LNCaP clone FGC (cell line): Measurements from ENCODE around the gene PERCC1.
A peak's percentile ranks its signal among the peaks of the same experiment; 100 is the strongest.

ENCODE experiments used
- DNase-seq: peaks from one replicate; pipeline ENCODE4 v3.0.0-alpha.2; 2011; ENCODE audit warnings: low read depth
- H3K4me3 ChIP-seq: 2 replicates; pipeline ENCODE4 v1.5.1; 2011; ENCODE audit warnings: mild to moderate bottlenecking, low read depth, low read length, control low read depth
- TF ChIP-seq, protein P1 (sequence below): IDR thresholded peaks from 2 replicates; pipeline ENCODE4 v1.5.1; 2012; ENCODE audit warnings: mild to moderate bottlenecking; ENCODE audit not compliant: control insufficient read depth, insufficient read depth; ENCODE audit errors: extremely low read depth

Gene PERCC1

DNA sequence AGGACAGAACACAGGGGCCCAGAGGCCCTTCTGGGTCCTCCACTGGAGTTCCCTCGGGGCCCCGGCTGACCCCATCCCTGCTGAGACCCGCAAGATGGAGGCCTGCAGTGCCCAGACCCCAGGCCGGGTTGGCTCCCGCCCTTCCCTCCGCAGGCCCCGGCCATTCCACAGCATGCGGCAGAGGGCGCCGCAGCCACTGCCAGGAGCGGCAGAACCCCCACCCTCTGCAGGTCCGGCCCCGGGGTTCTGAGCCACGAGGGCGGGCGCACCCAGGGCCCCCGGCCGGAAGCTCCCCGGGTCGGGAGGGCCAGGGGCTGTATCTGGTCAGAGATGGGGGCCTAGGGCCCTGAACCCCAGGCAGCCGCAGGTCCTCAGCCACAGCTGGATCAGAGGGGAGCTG lies 2.4 kb upstream of the PERCC1 start:
- no peak for DNase-seq
- TF ChIP-seq, protein P1, sequence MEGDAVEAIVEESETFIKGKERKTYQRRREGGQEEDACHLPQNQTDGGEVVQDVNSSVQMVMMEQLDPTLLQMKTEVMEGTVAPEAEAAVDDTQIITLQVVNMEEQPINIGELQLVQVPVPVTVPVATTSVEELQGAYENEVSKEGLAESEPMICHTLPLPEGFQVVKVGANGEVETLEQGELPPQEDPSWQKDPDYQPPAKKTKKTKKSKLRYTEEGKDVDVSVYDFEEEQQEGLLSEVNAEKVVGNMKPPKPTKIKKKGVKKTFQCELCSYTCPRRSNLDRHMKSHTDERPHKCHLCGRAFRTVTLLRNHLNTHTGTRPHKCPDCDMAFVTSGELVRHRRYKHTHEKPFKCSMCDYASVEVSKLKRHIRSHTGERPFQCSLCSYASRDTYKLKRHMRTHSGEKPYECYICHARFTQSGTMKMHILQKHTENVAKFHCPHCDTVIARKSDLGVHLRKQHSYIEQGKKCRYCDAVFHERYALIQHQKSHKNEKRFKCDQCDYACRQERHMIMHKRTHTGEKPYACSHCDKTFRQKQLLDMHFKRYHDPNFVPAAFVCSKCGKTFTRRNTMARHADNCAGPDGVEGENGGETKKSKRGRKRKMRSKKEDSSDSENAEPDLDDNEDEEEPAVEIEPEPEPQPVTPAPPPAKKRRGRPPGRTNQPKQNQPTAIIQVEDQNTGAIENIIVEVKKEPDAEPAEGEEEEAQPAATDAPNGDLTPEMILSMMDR = no peak
- H3K4me3 ChIP-seq = no peak overlapping the region

DNA sequence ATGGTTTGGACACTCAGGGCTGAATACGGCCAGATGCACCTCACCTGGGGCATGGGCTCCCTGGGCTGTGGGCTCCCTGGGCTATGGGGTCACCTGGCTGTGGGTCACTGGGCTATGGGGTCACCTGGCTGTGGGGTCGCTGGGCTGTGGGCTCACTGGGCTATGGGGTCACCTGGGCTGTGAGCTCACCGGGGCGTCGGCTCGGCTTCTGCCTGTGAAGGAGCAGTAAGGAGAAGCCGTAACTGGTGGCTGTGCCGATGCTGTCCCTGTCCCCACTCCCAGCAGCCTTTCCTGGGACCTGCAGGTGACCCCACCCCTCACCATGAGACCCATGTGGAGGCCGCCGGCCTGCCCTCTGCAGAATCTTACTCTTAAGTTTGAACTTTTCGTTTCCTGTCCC lies 1.9 kb upstream of the PERCC1 start:
- no peak for DNase-seq
- H3K4me3 ChIP-seq = no peak overlapping the region
- TF ChIP-seq, protein P1 = no peak

DNA sequence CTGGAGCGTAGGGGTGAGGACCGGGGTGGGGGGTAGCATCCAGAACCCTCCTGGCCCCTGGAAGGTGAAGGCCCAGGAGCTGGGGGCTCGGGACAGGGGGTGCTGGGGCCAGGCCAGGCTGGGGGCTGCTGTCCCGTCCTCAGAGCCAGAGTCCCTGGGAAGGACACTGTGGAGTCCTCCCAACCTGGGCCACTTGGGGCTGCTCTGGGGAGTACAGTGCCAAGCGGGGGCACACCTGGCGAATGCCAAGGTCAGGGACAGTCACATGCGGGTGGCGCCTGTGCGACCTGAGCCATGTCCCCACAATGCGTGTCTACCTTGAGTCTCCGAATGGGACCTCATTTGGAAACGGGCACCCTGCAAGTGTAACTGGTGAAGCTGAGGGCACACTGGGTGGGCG lies 1.2 kb upstream of the PERCC1 start:
- TF ChIP-seq, protein P1 = no peak
- DNase-seq = no peak
- H3K4me3 ChIP-seq = no peak overlapping the region

- H3K4me3 ChIP-seq = no peak overlapping the region
- TF ChIP-seq, protein P1 = no peak
- no peak for DNase-seq
Observed at GRCh38 chr16:1430214-1430758, 592 bp upstream of the PERCC1 start.

- no peak for DNase-seq
- TF ChIP-seq, protein P1 = no peak
- peak overlapping the region; percentile 50 for H3K4me3 ChIP-seq
Observed at GRCh38 chr16:1431497-1432270, 806 bp downstream of the PERCC1 start.

DNA sequence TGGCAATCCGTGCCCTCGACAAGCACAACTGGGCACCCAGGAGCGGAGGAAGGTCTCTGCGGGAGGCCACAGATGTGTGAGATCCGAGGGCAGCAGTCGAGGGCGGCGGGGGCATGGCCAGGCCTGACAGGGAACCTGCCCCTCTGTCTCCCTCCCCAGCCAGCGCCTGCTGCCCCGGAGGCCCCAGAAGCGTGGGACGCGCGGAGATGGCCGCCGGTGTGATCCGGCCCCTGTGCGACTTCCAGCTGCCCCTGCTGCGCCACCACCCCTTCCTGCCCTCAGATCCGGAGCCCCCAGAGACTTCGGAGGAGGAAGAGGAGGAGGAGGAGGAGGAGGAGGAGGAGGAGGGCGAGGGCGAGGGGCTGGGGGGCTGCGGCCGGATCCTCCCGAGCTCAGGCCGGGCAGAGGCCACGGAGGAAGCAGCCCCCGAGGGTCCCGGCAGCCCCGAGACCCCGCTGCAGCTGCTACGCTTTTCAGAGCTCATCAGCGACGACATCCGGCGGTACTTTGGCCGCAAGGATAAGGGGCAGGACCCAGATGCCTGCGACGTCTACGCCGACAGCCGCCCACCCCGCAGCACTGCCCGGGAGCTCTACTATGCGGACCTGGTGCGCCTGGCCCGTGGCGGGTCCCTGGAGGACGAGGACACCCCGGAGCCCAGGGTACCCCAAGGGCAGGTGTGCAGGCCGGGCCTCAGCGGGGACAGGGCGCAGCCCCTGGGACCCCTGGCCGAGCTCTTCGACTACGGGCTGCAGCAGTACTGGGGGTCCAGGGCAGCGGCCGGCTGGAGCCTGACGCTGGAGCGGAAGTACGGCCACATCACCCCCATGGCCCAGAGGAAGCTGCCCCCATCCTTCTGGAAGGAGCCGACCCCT lies 1.7 kb downstream of the PERCC1 start:
- H3K4me3 ChIP-seq = no peak overlapping the region
- DNase-seq = no peak
- TF ChIP-seq, protein P1 = no peak
